H1 (cell line): ENCODE results near the gene BAIAP2. TPM values are rescaled to one million over a fixed set of nuclear protein-coding genes. Genes with fewer than 3 reads are reported as not detected.
A peak's percentile ranks its signal among the peaks of the same experiment; 100 is the strongest.

ENCODE experiments used
- CTCF ChIA-PET: fragments of 300-600 bp; sonication (Branson Sonifier 250); formaldehyde crosslinking; loops from one replicate; lab custom pipeline; 2021; ENCODE audit not compliant: partially characterized antibody; lab: Charles Lee
- POLR2A ChIA-PET: fragments of 300-600 bp; sonication (Branson Sonifier 250); formaldehyde crosslinking; loops from one replicate; lab custom pipeline; 2021; ENCODE audit warnings: inconsistent platforms; ENCODE audit not compliant: partially characterized antibody; lab: Charles Lee
- DNase-seq, 2 experiments: peaks; one replicate each; pipeline versions ENCODE4 v3.0.0 to v3.0.0-alpha.2; 2010 to 2022; ENCODE audit warnings: low spot score in 2 of 2, low read depth in 1 of 2, mixed read lengths in 1 of 2
- FAIRE-seq: peaks from 2 replicates; lab custom pipeline; 2011; peaks lifted over from hg19 to GRCh38; lab: Jason Lieb, UNC
- H2AFZ ChIP-seq: 2 replicates; pipeline ENCODE4 v1.8.1; 2012; ENCODE audit warnings: low read length, inconsistent platforms
- H2AK5ac ChIP-seq: 2 replicates; pipeline ENCODE4 v1.6.1; 2013; ENCODE audit warnings: low read depth, low read length
- H2BK120ac ChIP-seq: replicated peaks from 2 replicates; pipeline ENCODE3; 2013; ENCODE audit warnings: low read depth, low read length, inconsistent platforms
- H2BK12ac ChIP-seq: 2 replicates; pipeline ENCODE4 v1.6.1; 2013; ENCODE audit warnings: low read depth, low read length
- H2BK15ac ChIP-seq: 2 replicates; pipeline ENCODE4 v1.6.1; 2013; ENCODE audit warnings: low read length
- H2BK20ac ChIP-seq: 2 replicates; pipeline ENCODE4 v1.6.1; 2013; ENCODE audit warnings: low read length
- H2BK5ac ChIP-seq: 2 replicates; pipeline ENCODE4 v1.6.1; 2013; ENCODE audit warnings: low read depth, low read length
- H3K14ac ChIP-seq: 2 replicates; pipeline ENCODE4 v1.6.1; 2013; ENCODE audit warnings: inconsistent platforms; ENCODE audit not compliant: insufficient read length
- H3K18ac ChIP-seq: 2 replicates; pipeline ENCODE4 v1.6.1; 2013; ENCODE audit warnings: low read length; ENCODE audit errors: extremely low read depth
- H3K23ac ChIP-seq: 2 replicates; pipeline ENCODE4 v1.6.1; 2013; ENCODE audit warnings: inconsistent platforms; ENCODE audit not compliant: insufficient read length
- H3K23me2 ChIP-seq: 2 replicates; pipeline ENCODE4 v1.6.1; 2013; ENCODE audit warnings: low read depth, low read length
- H3K27ac ChIP-seq: 2 replicates; pipeline ENCODE4 v1.6.1; 2011; ENCODE audit warnings: low read depth, low read length, inconsistent platforms
- H3K27me3 ChIP-seq, 4 experiments: replicated peaks in 1 of 4; 1 replicate in 1 of 4; 2 replicates in 3 of 4; pipeline versions ENCODE4 v1.6.1 to v1.8.1; 2011 to 2013; ENCODE audit warnings: low read length in 3 of 4, mild to moderate bottlenecking in 3 of 4, inconsistent platforms in 2 of 4, mixed read lengths in 2 of 4, moderate library complexity in 1 of 4; ENCODE audit not compliant: control insufficient read depth in 3 of 4, insufficient read depth in 3 of 4; ENCODE audit errors: extremely low read depth in 1 of 4
- H3K36me3 ChIP-seq, 4 experiments: 2 replicates each; pipeline versions ENCODE4 v1.6.1 to v1.8.1; 2011 to 2013; ENCODE audit warnings: mild to moderate bottlenecking in 4 of 4, low read length in 3 of 4, moderate library complexity in 2 of 4, control low read depth in 1 of 4, inconsistent platforms in 1 of 4; ENCODE audit not compliant: insufficient read depth in 4 of 4, control insufficient read depth in 2 of 4
- H3K4ac ChIP-seq: replicated peaks from 2 replicates; pipeline ENCODE3; 2013; ENCODE audit warnings: low read length, low read depth, mixed read lengths, inconsistent platforms; ENCODE audit not compliant: insufficient read length
- H3K4me1 ChIP-seq, 4 experiments: replicated peaks in 1 of 4; 1 replicate in 1 of 4; 2 replicates in 3 of 4; pipeline versions ENCODE4 v1.6.1 to v1.8.1; 2011 to 2013; ENCODE audit warnings: low read length in 3 of 4, inconsistent platforms in 2 of 4, mixed read lengths in 1 of 4; ENCODE audit not compliant: insufficient read depth in 4 of 4, control insufficient read depth in 3 of 4
- H3K4me2 ChIP-seq, 2 experiments: 2 replicates each; pipeline versions ENCODE4 v1.6.1 to v1.8.1; 2011 to 2013; ENCODE audit warnings: low read depth in 2 of 2, low read length in 2 of 2, control low read depth in 1 of 2, inconsistent platforms in 1 of 2, mild to moderate bottlenecking in 1 of 2; ENCODE audit not compliant: insufficient read depth in 1 of 2
- H3K4me3 ChIP-seq, 4 experiments: fragments of 200-600, 300-600 bp in 1 of 4; sonication (generic), shearing (Covaris generic), sonication (Bioruptor Twin) in 1 of 4; 2 replicates each; pipeline versions ENCODE4 v1.5.1 to v1.8.1; 2011 to 2016; ENCODE audit warnings: low read length in 4 of 4, low read depth in 3 of 4, control low read depth in 2 of 4, inconsistent platforms in 2 of 4, mild to moderate bottlenecking in 2 of 4, mixed read lengths in 1 of 4, moderate library complexity in 1 of 4; ENCODE audit not compliant: insufficient read depth in 2 of 4; ENCODE audit errors: extremely low read depth in 1 of 4
- H3K56ac ChIP-seq: replicated peaks from 2 replicates; pipeline ENCODE3; 2013; ENCODE audit warnings: low read depth, mild to moderate bottlenecking, mixed read lengths, low read length, inconsistent platforms; ENCODE audit not compliant: insufficient read length
- H3K79me1 ChIP-seq: 2 replicates; pipeline ENCODE4 v1.6.1; 2013; ENCODE audit warnings: low read depth, low read length, control low read depth
- H3K79me2 ChIP-seq, 2 experiments: 2 replicates each; pipeline versions ENCODE4 v1.6.1 to v1.8.1; 2012 to 2013; ENCODE audit warnings: low read length in 2 of 2, mild to moderate bottlenecking in 2 of 2, inconsistent platforms in 1 of 2; ENCODE audit not compliant: insufficient read depth in 2 of 2, control insufficient read depth in 1 of 2
- H3K9ac ChIP-seq, 4 experiments: replicated peaks in 1 of 4; 1 replicate in 1 of 4; 2 replicates in 3 of 4; pipeline versions ENCODE4 v1.6.1 to v1.8.1; 2011 to 2013; ENCODE audit warnings: low read depth in 3 of 4, low read length in 3 of 4, control low read depth in 2 of 4, mild to moderate bottlenecking in 2 of 4, moderate library complexity in 2 of 4, inconsistent platforms in 1 of 4; ENCODE audit errors: extremely low read depth in 1 of 4
- H3K9me3 ChIP-seq, 2 experiments: 2 replicates each; pipeline versions ENCODE4 v1.6.1 to v1.8.1; 2012 to 2013; ENCODE audit warnings: mild to moderate bottlenecking in 2 of 2, moderate library complexity in 2 of 2, control low read depth in 1 of 2, inconsistent platforms in 1 of 2, low read depth in 1 of 2, low read length in 1 of 2, mixed read lengths in 1 of 2; ENCODE audit not compliant: insufficient read depth in 2 of 2
- H4K20me1 ChIP-seq, 2 experiments: replicated peaks in 1 of 2; 2 replicates each; pipeline versions ENCODE3 to v1.8.1; 2011 to 2013; ENCODE audit warnings: inconsistent platforms in 2 of 2, low read length in 2 of 2, mild to moderate bottlenecking in 1 of 2; ENCODE audit not compliant: insufficient read depth in 2 of 2, control insufficient read depth in 1 of 2
- H4K5ac ChIP-seq: 2 replicates; pipeline ENCODE4 v1.6.1; 2013; ENCODE audit warnings: low read length, low read depth, mixed read lengths, inconsistent platforms; ENCODE audit not compliant: insufficient read length
- H4K8ac ChIP-seq: 2 replicates; pipeline ENCODE4 v1.8.0; 2013; ENCODE audit warnings: mild to moderate bottlenecking, moderate library complexity, low read length, inconsistent platforms; ENCODE audit not compliant: insufficient read depth; ENCODE audit errors: extremely low read depth
- H4K91ac ChIP-seq: replicated peaks from 2 replicates; pipeline ENCODE3; 2013; ENCODE audit warnings: low read length, mixed read lengths, inconsistent platforms; ENCODE audit not compliant: insufficient read length
- CBX8 ChIP-seq: fragments of 300-800, 300-1000 bp; sonication (generic); IDR thresholded peaks from 2 replicates; pipeline ENCODE4 v1.7.1; 2016; ENCODE audit warnings: low read depth, low read length, borderline replicate concordance
- CTCF ChIP-seq, 3 experiments: IDR thresholded peaks; 1 replicate in 2 of 3; 2 replicates in 1 of 3; pipeline versions ENCODE4 v1.5.1 to v1.6.1; 2011; ENCODE audit warnings: low read length in 3 of 3, mild to moderate bottlenecking in 3 of 3, inconsistent platforms in 2 of 3, low read depth in 1 of 3, moderate library complexity in 1 of 3; ENCODE audit not compliant: insufficient read depth in 1 of 3; ENCODE audit errors: control extremely low read depth in 1 of 3
- HDAC2 ChIP-seq, 2 experiments: fragments of 300-600 bp in 1 of 2; sonication (generic) in 1 of 2; IDR thresholded peaks; 2 replicates each; pipeline ENCODE4 v1.6.1; 2011 to 2012; ENCODE audit warnings: low read depth in 2 of 2, low read length in 2 of 2, mild to moderate bottlenecking in 2 of 2, moderate library complexity in 2 of 2, borderline replicate concordance in 1 of 2, inconsistent platforms in 1 of 2
- PHF8 ChIP-seq: fragments of 200-600 bp; sonication (generic); conservative IDR thresholded peaks from 2 replicates; pipeline ENCODE4 v1.7.1; 2012; ENCODE audit warnings: low read depth, mild to moderate bottlenecking, inconsistent platforms, low read length, moderate library complexity
- POU5F1 ChIP-seq: IDR thresholded peaks from 2 replicates; pipeline ENCODE4 v1.6.1; 2011; ENCODE audit warnings: low read depth, mild to moderate bottlenecking, low read length, moderate library complexity
- TAF1 ChIP-seq: IDR thresholded peaks from 2 replicates; pipeline ENCODE4 v1.6.1; 2011; ENCODE audit warnings: mild to moderate bottlenecking, low read depth, low read length
- TBP ChIP-seq: IDR thresholded peaks from 2 replicates; pipeline ENCODE4 v1.6.1; 2011; ENCODE audit warnings: low read depth, low read length, improper control_type of control experiment
- TCF12 ChIP-seq: IDR thresholded peaks from 2 replicates; pipeline ENCODE4 v1.6.1; 2011; ENCODE audit warnings: low read depth, mild to moderate bottlenecking, low read length
- WGBS, 2 experiments: shearing (Covaris generic) in 1 of 2; methylation state at CpG; one replicate each; pipeline versions ENCODE4 v1.1.6 to v1.1.7; 2013 to 2015; ENCODE audit warnings: low lambda C conversion rate in 2 of 2, mixed read lengths in 2 of 2, inconsistent platforms in 1 of 2, low coverage in 1 of 2, missing lambda C conversion rate in 1 of 2; ENCODE audit not compliant: insufficient replicate concordance in 2 of 2, insufficient coverage in 1 of 2, insufficient read length in 1 of 2; ENCODE audit errors: extremely low coverage in 1 of 2, missing lambda C conversion rate in 1 of 2; 5-methylcytosine and 5-hydroxymethylcytosine counted together
- polyA plus RNA-seq, 7 experiments: library from polyadenylated mRNA; depleted of rRNA in 3 of 7; stranded (reverse) in 5 of 7; unstranded in 2 of 7; fragments of >200 nt in 5 of 7; fragments of 200-250 nt in 2 of 7; gene quantifications; 1 replicate in 5 of 7; 2 replicates in 1 of 7; 4 replicates in 1 of 7; pipeline versions ENCODE4 v1.2.1 to v1.2.3, GENCODE V29; 2011 to 2013; ENCODE audit warnings: missing spikeins in 2 of 7, mixed read lengths in 2 of 7
- total RNA-seq: library from RNA; stranded (reverse); fragmentation: NEBNext Ultra II Directional; extraction: Animal tissue kit (Norgen Biotek cat#: 25700); gene quantifications from 2 replicates; pipeline ENCODE4 v1.2.1, GENCODE V29; 2021

BAIAP2 gene
- total and polyA plus RNA-seq, 2 of the 8 experiments (the other 6 are each of a cell fraction or from before 2014, with no cell fraction given): 10.0 to 22.8 TPM

GRCh38 chr17:80991645-80992076, 43.3 kb upstream of the BAIAP2 start, which contains the start of gene CHMP6:
TSS of gene CHMP6 (plus strand) at chr17:80991841. CDS start at chr17:80991919, 78 bp downstream.
- Histone ChIP-seq H3K4me1 (peaks cover 0 to 5% (median 3%) of the 10 kb centered on the region in 4 experiments; a peak in 5 of 7 replicates), H2BK20ac (no peak within 1 kb of the TSS), H4K5ac (no peak within 1 kb of the TSS), H3K9me3 (no peaks in the 10 kb centered on the region), H3K14ac (no peak within 1 kb of the TSS), H4K8ac (peak within 1 kb of the TSS; percentile 85; the same call in 1 of the 2 replicates), H2BK5ac (no peak within 1 kb of the TSS; the same call in 1 of the 2 replicates), H3K27ac (no peak within 1 kb of the TSS), H2AK5ac (no peak within 1 kb of the TSS), H3K4me2 (peak within 1 kb of the TSS; percentile 77 to 81), H3K79me1 (peaks cover 4% of the 10 kb centered on the region; the same call in 1 of the 2 replicates), H3K23me2 (peaks cover 5% of the 10 kb centered on the region; the same call in 1 of the 2 replicates), H3K79me2 (no peaks in the 10 kb centered on the region; a peak in 1 of 4 replicates), H3K23ac (no peak within 1 kb of the TSS), H3K4ac (no peak within 1 kb of the TSS), H3K9ac (peak within 1 kb of the TSS in 2 of 4 experiments; percentile 32 to 88; a peak in 4 of 7 replicates), H2BK15ac (0 out of 2 replicates have a peak within 1 kb of the TSS, but pooled peaks have one; percentile 46), H4K91ac (no peak within 1 kb of the TSS), H4K20me1 (peaks cover 0 to 9% of the 10 kb centered on the region in 2 experiments), H2AFZ (peak within 1 kb of the TSS; percentile 92), H3K18ac (no peak within 1 kb of the TSS; the same call in none of the 2 replicates), H3K36me3 (no peaks in the 10 kb centered on the region; a peak in 1 of 8 replicates), H2BK12ac (no peak within 1 kb of the TSS), H3K56ac (no peak within 1 kb of the TSS), H3K4me3 (peak within 1 kb of the TSS; percentile 49 to 93 (median 70)), H2BK120ac (no peak within 1 kb of the TSS), H3K27me3 (peaks cover 0 to 7% (median 3%) of the 10 kb centered on the region in 4 experiments; a peak in 5 of 7 replicates)
- DNase-seq (peak in 1 of 2 experiments; percentile 85), FAIRE-seq (no peak)
- ChIA-PET POLR2A (interaction anchor here (0.6 to 1.2 kb wide), 3 partner anchors 11 to 1151 kb away, joined by 3 to 5 read pairs (median 3); no protein-coding TSS in a partner anchor), CTCF (interaction anchor here (0.6 to 1.2 kb wide), 3 partner anchors 92 to 363 kb away, joined by 3 to 5 read pairs (median 3); no protein-coding TSS in a partner anchor)
- 3% methylated on average over 36 of the region's 66 CpGs; no CpG with 5 or more reads in 1 of the 2 experiments for WGBS, 2 experiments
- TF ChIP-seq HDAC2 (IDR thresholded peaks at IDR 0.05; ENCODE audit: borderline replicate concordance in 1 of 2, low read depth in 2 of 2, low read length in 2 of 2) (no peak), POU5F1 (no peak), TBP (peak; percentile 27; the same call in 1 of the 2 replicates), TCF12 (peak; percentile 36; the same call in 1 of the 2 replicates), CTCF (IDR thresholded peaks at IDR 0.05; ENCODE audit: control extremely low read depth in 1 of 3, insufficient read depth in 1 of 3, low read depth in 1 of 3, low read length in 3 of 3) (peak; percentile 6 to 44 (median 14); a peak in 3 of 4 replicates), CBX8 (no peak), PHF8 (peak; percentile 43; the same call in 1 of the 2 replicates), TAF1 (0 out of 2 replicates have a peak, but pooled peaks have one; percentile 21)
